Fibroblast of skin of left quadriceps (primary cell): ENCODE measurements around the gene CD300LB.
A peak's percentile ranks its signal among the peaks of the same experiment; 100 is the strongest.
"Not testable (repeated sequence)": the region's sequence is repeated elsewhere in the genome, so short reads cannot be mapped to it uniquely, and the experiment has no call there.

Experiments used
- DNase-seq, 2 experiments: peaks; one replicate each; pipeline ENCODE4 v3.0.0-alpha.2; 2013; ENCODE audit warnings: low read depth in 2 of 2

The CD300LB gene

DNA sequence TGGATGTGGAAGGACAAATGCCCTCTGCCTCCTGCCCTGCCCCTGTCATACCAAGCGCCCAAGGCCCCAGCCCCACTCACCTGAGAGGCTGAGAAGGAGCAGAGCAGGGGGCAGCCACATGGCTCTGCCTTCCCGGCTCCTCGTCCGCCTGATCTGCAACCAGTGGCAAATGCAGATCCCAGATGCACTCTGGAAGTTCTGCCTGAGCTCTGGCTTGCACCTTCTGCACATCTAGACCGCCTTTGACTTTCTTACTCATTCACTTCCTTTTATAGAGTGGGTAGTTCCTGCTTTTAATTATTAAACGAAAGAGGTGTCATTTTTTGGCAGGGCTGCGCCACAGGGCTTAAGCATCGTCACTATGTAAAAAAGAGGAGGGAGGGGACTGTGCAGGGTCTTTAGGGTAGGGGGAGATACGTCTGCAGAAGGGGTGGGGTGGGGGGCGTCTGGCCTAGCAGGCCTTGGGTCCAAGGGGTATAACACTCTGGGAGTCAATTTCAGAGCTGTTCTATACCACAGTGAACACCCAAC lies at the start of gene CD300LB:
Gene CD300LB, minus strand, starts transcription at position 245 of the 531 bp plus-strand sequence. Its CDS starts 125 bp downstream, at position 120.
- DNase-seq: no peak

GRCh38 chr17:74579900-74580299 lies 48.6 kb upstream of the CD300LB start:
- DNase-seq: no peak

- DNase-seq: no peak
These were observed 47.7 kb upstream of the CD300LB start for GRCh38 chr17:74578979-74579378.

DNA sequence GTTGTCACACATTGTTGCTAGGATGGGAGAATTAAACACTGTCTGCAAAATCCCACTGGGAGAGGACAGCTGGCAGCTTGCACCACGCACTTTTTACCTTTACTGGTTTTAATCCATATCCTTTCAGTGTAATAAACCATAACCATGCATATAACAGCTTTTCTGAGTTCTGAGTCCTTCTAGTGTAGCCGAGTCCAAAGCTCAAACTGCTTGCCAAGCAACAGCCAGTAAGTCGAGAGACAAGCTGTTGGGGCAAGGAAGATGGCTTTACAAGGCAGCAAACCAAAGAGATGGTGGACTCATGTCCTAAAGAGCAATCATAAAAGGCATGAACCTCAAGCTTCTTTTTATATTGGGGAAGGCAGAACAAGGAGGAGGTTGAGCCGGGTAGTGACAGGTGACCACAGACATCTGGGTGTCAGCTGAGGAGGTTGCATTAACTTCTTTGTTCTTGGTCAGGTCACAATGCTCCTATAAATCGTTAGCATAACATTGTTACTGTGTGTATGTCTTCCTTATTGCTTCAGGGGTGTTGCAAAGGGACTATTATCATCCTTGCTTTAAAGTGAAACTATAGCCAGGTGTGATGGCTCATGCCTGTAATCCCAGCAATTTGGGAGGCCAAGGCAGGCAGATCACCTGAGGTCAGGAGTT lies 43.3 kb upstream of the CD300LB start:
- no peak for DNase-seq

- DNase-seq: not testable (repeated sequence)
These were observed 42.4 kb upstream of the CD300LB start for GRCh38 chr17:74573635-74574034.

DNA sequence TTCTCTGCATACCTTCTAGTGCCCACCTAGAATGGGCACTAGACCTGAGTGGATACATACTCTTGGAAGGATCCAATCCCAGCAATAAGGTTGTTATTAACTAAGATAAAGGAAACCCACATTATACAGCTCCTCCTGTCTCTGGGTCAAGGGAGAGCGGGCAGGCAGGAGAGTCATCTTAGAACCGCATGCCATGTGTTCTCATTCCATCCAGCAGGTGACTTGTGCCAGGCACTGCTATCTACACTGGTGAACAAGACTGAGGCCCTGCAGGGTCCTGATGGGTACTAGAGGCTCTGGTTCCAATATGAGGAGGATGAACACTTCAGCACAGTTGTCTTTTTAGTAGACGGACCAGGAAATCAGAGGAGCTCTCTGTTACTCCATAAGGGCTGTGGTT lies 41.9 kb upstream of the CD300LB start:
- no peak for DNase-seq

GRCh38 chr17:74571621-74572270 lies 40.5 kb upstream of the CD300LB start:
- no peak for DNase-seq

DNA sequence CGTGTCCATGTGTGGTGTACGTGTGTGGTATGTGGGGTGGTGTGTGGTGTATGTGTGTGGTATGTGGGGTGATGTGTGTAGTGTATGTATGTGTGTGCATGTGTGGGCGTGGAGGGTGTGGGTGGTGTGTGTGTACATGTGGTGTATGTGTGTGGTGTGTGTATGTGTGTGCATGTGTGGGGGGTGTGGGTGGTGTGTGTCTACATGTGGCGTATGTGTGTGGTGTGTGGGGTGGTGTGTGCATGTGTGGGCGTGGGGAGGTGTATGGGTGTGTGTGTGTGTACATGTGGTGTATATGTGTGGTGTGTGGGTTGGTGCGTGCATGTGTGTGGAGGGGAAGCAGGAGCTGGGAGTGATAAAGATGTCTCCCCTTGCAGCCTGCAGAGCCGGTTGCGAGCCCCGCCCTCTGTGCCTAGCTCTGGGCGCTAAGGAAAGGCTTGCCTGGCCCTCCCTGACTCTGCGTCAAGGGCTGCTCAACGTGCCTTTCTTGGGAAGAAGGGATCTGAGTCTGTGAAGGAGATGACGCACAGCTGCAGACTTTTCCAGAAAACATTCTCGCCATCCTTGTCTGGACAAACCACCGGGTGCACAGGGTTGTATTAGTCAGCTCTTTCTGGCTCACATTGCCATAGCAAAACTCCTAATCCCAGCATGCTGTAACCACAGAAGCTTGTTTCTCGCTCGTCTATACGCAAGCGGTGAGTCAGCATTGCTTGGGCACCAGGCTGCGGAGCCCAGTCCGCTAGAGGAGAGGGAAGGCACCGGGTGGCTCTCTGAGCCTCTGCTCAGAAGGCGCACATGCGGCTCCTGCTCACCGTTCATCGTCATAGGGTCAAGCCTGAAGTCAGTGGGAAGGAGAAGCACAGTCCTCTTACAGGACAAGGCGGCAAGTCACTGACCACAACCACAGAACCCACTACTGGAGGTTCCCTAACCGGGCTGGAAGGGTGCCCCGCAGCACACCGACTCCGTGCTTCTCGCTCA lies 38.0 kb upstream of the CD300LB start:
- peak; percentile 77 to 80 for DNase-seq

DNA sequence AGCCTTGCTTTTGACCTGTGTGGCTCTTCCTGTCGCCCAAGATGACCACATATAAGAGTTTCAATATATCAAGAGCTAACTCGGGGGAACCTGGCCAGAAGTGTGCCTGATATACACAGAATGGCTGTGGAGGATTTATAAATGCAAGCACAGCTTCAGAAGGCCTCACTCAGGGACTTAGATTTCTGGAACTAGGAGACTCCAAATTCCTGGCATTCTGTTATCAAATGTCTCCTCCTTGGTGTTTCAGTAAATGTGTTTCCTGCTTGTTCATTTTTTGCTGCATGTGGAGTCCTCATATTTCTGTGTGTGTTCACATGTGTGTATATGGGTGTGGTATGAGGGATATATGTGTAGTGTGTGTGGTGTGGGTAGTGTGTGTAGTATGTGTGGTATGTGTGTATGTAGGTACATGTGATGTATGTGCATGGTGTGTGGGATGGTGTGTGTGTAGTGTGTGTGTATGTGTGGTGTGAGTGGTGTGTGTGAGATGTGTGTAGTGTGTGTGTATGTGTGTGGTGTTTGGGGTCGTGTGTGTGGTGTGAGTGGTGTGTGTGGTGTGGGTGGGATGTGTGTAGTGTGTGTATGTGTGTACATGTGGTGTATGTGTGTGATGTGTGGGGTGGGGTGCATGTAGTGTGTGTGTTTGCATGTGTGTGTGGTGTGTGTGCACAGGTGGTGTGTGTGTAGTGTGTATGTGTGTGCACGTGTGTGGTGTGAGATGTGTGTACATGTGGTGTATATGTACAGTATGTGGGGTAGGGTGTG lies 37.0 kb upstream of the CD300LB start:
- peak in 1 of 2 experiments; percentile 4 for DNase-seq

DNA sequence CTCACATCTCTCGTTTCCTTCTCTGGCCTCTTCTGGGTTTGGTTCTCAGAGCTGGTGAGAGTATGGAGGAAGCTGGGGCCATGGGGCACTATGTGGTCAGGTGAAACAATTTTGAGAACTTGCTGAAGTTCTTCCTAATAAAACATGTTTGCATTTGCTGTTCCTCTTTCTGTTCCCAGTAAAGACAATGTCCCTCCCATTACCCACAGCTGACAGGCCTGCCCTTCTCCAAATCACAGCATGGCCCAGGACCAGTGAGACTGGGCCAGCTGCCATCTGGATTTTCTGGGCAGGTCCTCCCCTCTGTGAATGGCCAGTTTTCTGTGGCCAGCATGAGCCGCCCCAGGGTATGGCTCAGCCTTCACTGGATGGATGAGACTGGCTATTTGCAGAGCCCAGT lies 36.1 kb upstream of the CD300LB start, which contains the start of gene CD300H:
Gene CD300H, minus strand, starts transcription at position 113 of the 400 bp plus-strand sequence.
- DNase-seq: no peak

DNA sequence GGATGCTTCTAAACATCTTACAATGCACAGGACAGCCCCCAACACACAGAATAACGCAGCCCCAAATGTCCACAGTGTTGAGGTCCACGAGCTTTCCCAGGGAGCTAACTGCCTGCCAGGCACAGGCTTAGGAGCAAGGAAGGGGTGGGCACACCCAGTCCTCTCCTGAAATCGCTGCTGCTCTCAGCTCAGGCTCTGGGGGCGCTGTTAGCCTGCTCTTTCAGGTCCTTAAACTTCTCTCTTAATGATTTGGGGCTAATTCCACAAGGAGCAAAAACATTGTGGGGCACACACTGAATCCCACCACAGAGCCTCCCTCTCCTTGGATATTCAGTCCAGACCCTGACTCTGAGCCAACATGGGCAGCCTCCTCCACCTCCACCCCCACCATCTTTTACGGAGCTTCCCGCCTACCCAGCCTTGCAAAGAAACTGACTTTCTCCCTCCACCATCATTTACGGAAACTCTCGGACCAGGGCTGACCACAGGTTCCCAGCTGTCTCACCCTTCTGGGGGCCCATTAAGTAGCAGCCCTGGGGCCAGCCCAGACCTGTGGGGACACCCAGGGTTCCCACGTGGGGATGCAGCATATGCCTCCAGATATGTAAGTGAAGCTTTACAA lies 35.0 kb upstream of the CD300LB start:
- no peak for DNase-seq

DNA sequence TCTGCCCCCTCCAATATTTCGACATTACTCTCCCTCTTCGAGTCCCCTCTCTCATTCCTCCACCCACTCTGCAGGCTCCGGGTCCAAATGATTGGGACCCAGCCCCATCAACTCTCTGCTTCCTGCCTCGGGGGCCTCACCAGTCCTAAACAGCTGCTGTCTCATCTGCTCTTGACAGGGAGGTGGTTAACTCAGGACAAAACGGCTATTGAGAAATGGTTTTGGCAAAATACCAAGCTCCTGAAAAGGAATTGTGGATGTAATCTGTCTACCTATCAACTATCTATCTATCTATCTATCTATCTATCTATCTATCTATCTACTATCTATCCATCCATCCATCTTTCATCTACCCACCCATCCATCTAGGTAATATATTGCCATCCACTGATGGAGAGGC lies 33.9 kb upstream of the CD300LB start:
- DNase-seq: no peak

DNA sequence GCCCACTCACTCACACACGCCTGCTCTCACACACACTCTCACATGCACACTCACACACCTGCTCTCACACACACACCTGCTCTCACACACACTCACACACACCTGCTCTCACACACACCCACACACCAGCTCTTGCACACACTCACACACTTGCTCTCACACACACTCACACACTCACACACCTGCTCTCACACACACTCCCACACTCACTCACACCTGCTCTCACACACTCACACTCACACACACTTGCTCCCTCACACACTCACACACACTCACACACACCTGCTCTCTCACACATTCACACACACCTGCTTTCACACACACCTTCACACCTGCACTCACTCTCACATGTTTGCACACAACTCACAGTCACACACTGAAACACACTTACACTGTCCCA lies 32.1 kb upstream of the CD300LB start:
- DNase-seq: no peak

DNA sequence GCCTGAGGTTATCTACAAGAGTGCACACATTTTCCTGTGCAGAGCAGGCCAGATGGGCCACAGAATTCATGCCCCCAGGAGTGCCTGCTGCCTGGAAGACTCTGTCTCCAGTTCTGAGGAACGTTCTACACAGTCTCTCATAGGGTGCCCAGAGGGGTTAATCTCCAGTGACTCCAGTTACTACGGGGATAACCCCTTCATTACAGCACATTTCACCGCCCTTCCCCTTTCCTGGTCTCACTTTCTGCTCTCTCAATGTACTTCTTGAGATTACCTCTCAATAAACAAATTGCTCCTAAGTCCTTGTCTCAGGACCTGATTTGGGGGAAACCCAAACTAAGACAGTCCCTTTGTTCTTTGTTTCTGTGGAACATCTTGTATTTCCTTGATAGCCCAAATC lies 30.3 kb upstream of the CD300LB start:
- DNase-seq: no peak

DNA sequence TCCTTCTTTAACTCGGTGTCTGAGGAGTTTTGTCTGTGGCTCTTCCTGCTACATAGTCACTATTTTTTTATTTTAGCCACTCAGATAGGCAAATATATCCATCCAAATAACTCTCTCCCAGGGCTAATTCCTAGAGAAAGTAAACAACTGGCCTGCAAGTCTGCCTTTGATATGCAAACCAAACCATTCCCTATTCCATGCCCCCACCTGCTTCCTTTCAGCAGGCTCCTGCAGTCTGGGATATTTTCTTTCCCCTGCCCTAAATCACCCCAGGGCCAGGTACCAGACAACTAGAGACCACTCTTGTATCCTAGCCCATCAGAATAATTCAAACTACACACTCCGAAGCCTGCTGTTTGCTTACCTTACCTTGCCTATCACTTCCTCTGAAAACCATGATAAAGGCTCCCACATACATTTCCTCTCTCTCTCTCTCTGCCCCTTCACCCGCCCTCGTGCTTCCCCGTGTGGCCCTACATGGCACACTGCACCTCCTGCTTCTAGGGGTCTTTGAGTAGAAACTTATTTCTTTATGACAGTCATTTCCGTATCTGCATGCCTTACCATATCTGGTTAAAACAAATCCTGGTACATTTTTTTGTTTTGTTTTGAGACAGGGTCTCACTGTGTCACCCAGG lies 27.7 kb upstream of the CD300LB start:
- no peak for DNase-seq

GRCh38 chr17:74558402-74558801 lies 27.1 kb upstream of the CD300LB start:
- DNase-seq: not testable (repeated sequence)

DNA sequence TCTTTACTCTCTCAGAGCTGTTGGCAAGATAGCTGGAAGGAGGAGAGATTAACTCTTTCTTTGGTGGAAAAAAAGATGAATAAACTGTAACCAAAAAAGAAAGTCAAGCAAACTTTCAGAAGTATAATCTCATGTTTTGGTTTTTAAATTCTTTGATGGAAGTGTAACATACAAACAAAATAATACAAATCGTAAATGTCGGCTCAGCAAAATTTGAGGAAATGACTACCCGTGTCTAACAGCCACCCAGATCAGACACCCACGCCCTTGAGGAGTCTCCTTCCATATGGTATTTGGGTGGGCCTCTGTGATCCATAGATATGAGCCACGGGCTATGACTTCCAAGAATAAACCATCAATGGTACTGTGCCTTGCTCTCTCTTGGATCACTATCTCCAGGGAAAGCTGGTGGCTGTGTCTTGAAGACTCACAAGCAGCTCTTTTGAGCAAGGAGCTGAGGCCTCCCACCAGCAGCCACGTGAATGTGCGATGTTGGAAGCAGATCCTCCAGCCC lies 24.2 kb upstream of the CD300LB start:
- no peak for DNase-seq

GRCh38 chr17:74554909-74555308 lies 23.6 kb upstream of the CD300LB start:
- no peak for DNase-seq

GRCh38 chr17:74552037-74552436 lies 20.8 kb upstream of the CD300LB start:
- DNase-seq: no peak

GRCh38 chr17:74550602-74551001 lies 19.3 kb upstream of the CD300LB start:
- DNase-seq: no peak
